ENCODE measurements around the gene TMEM169.

The TMEM169 gene

DNA sequence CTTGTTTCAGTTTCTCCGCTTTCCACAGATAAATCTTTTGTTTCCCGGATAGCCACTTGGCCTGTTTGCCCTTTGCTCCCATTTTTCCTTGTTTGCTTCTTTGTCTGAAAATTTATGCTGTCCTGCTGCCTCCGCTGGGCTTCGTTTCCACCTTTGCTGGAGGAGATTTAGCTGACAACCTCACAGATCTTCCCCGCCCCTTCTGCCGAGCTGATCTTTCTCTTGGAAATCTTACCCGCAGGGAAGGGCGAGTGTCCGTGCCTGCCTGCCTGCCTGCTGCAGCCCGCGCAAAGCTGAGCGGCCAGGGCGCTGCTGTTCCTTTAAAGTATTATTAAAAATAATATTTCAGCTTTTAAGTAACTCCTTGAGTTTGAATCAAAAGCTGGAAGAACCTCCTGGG is 26.0 kb downstream of the TMEM169 start:
- H3K4me2 ChIP-seq (ENCODE audit: low read length), result peak overlapping the region; percentile 51
- peaks cover 12% of the 10 kb centered on the region for H3K79me2 ChIP-seq
- peaks cover 8% of the 10 kb centered on the region for H3K4me1 ChIP-seq
- peak overlapping the region; percentile 68 for H3K27ac ChIP-seq
- TF ChIP-seq, protein P1, sequence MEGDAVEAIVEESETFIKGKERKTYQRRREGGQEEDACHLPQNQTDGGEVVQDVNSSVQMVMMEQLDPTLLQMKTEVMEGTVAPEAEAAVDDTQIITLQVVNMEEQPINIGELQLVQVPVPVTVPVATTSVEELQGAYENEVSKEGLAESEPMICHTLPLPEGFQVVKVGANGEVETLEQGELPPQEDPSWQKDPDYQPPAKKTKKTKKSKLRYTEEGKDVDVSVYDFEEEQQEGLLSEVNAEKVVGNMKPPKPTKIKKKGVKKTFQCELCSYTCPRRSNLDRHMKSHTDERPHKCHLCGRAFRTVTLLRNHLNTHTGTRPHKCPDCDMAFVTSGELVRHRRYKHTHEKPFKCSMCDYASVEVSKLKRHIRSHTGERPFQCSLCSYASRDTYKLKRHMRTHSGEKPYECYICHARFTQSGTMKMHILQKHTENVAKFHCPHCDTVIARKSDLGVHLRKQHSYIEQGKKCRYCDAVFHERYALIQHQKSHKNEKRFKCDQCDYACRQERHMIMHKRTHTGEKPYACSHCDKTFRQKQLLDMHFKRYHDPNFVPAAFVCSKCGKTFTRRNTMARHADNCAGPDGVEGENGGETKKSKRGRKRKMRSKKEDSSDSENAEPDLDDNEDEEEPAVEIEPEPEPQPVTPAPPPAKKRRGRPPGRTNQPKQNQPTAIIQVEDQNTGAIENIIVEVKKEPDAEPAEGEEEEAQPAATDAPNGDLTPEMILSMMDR (IDR thresholded peaks at IDR 0.05), result no peak
- peak overlapping the region; percentile 80 for H2AFZ ChIP-seq
- no peaks in the 10 kb centered on the region for H3K27me3 ChIP-seq (ENCODE audit: control insufficient read depth, insufficient read depth, low read length)
- H3K4me3 ChIP-seq (ENCODE audit: low read depth, low read length), result peak overlapping the region; percentile 14
- H3K9ac ChIP-seq, result no peak overlapping the region
- H3K36me3 ChIP-seq (ENCODE audit: control insufficient read depth, insufficient read depth, low read length), result no peaks in the 10 kb centered on the region
- no peaks in the 10 kb centered on the region for H3K9me3 ChIP-seq (ENCODE audit: control insufficient read depth, low read length)

DNA sequence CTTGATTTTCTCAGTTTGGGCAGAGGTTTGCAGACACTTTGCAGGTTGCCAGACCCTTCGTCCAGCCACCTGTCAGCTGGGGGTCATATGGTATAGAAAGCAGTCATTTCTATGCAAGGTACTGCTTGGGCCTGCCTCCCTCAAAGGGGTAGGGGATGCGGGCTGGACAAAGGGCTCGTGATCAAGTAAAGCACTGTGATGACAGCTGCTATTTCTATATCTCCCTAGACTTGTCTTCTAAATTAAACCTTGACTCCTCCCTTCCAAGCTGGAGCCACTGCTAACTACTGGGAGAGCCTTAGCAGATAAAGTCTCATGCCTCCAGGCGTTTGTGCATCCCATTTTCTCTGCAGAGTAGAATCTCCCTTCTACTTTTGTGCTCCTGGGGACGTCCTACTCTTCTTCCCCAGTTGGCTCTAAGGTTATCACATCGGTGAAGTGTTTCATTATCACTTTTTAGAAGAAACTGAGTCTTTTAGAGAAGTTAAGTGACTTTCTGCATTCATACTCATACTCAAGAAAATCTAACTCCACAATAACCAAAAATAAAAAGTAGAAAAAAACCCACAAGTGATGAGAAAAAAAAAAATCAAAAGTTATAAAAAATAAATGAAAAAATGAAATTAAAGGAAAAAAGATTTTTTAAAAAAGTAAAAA is 26.7 kb downstream of the TMEM169 start:
- Histone ChIP-seq H3K27me3 (ENCODE audit: control insufficient read depth, insufficient read depth, low read length) (no peaks in the 10 kb centered on the region), H3K4me1 (peaks cover 8% of the 10 kb centered on the region), H3K4me3 (ENCODE audit: low read depth, low read length) (peak overlapping the region; percentile 86), H3K4me2 (ENCODE audit: low read length) (peak overlapping the region; percentile 80), H3K79me2 (peaks cover 12% of the 10 kb centered on the region), H3K27ac (peak overlapping the region; percentile 90), H3K9ac (no peak overlapping the region), H3K36me3 (ENCODE audit: control insufficient read depth, insufficient read depth, low read length) (no peaks in the 10 kb centered on the region), H3K9me3 (ENCODE audit: control insufficient read depth, low read length) (no peaks in the 10 kb centered on the region), H2AFZ (peak overlapping the region; percentile 80)
- TF ChIP-seq, protein P1 (IDR thresholded peaks at IDR 0.05), result no peak

DNA sequence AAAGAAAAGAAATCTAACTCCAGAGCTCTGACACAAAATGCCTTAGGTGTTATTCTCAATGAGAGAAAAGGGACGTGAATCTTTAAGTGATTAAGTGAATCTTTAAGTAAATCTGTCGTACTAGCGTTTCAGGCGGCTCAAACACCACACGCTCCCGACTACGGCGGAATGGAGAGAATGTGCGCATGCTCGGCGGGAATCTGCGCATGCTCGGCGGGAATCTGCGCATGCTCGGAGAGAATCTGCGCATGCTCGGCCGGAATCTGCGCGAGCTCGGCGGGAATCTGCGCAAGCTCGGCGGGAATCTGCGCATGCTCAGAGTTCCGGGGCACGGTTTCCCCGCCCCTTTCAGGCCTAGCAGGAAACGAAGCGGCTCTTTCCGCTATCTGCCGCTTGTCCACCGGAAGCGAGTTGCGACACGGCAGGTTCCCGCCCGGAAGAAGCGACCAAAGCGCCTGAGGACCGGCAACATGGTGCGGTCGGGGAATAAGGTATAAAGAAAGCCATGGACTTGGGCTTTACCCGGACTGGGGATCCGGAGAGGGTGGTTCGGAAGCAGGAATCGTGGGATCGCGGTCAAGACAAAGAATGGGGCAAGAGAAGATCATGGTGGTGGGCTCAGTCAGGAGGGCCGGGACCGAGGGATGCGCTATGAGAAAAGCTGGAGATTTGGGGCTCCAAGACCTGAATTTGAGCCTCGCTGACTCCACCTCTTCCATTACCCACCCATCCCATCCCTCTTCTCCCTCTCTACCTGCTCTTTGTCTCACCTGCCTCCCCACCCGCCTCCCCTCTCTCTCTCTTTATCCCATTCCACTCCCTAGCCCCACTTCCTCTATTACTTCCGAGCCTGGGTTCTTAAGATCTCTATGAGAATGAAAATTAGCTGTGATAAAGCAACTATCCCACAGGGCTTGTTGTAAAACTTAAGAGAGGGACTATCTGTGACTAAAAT is 27.5 kb downstream of the TMEM169 start, which contains the start of gene XRCC5:
Gene XRCC5 (plus strand): TSS at position 382 of the 955 bp plus-strand sequence. CDS start 89 bp downstream, at position 471.
- H3K36me3 ChIP-seq (ENCODE audit: control insufficient read depth, insufficient read depth, low read length), result no peaks in the 10 kb centered on the region

DNA sequence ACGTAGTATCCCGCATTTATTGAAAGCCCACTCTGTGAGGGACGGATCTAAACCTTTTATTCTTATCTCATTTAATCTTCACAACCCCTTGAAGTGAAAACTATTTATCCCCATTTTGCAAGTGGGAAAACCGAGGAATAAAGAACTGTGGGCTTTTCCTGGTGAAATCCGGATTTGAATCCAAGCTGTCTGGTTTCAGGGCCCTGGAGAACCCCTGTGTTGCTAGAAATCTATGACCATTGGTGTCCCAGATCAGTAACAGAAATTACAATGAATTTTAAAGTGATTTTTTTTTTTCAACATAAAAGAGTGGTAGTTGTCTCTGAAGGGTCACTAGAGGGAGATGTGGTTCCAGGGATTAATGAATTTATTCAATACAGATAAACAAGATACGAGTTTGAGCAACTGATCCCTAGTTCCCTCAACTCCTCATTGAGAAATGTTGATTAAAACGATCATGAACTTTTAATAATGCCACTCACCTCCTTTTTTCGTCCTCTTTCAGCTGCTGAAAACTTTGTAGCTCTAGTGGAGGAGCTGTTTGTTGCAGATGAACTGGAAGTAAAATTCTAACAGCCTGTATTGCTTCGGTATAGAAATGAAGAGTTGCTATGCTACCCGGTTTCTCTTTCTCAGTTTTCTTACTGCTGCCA is 28.4 kb downstream of the TMEM169 start:
- H3K4me3 ChIP-seq (ENCODE audit: low read depth, low read length), result peak overlapping the region; percentile 86
- TF ChIP-seq, protein P1 (IDR thresholded peaks at IDR 0.05), result peak; percentile 42
- H3K79me2 ChIP-seq, result peaks cover 13% of the 10 kb centered on the region
- peak overlapping the region; percentile 99 for H3K4me2 ChIP-seq (ENCODE audit: low read length)
- peak overlapping the region; percentile 90 for H2AFZ ChIP-seq
- H3K9me3 ChIP-seq (ENCODE audit: control insufficient read depth, low read length), result no peaks in the 10 kb centered on the region
- peak overlapping the region; percentile 95 for H3K9ac ChIP-seq
- peaks cover 8% of the 10 kb centered on the region for H3K4me1 ChIP-seq
- peak overlapping the region; percentile 90 for H3K27ac ChIP-seq
- no peaks in the 10 kb centered on the region for H3K27me3 ChIP-seq (ENCODE audit: control insufficient read depth, insufficient read depth, low read length)
- no peaks in the 10 kb centered on the region for H3K36me3 ChIP-seq (ENCODE audit: control insufficient read depth, insufficient read depth, low read length)

More for the DNA sequence above, 27.5 kb downstream of the TMEM169 start, which contains the start of gene XRCC5:
- no peaks in the 10 kb centered on the region for H3K9me3 ChIP-seq (ENCODE audit: control insufficient read depth, low read length)
- peak within 1 kb of the TSS; percentile 99 for H3K4me2 ChIP-seq (ENCODE audit: low read length)
- H3K9ac ChIP-seq, result peak within 1 kb of the TSS; percentile 95
- H3K79me2 ChIP-seq, result peaks cover 12% of the 10 kb centered on the region
- peak within 1 kb of the TSS; percentile 90 for H2AFZ ChIP-seq
- peak within 1 kb of the TSS; percentile 86 for H3K4me3 ChIP-seq (ENCODE audit: low read depth, low read length)
- peaks cover 8% of the 10 kb centered on the region for H3K4me1 ChIP-seq
- peak within 1 kb of the TSS; percentile 90 for H3K27ac ChIP-seq
- TF ChIP-seq, protein P1 (IDR thresholded peaks at IDR 0.05), result no peak
- no peaks in the 10 kb centered on the region for H3K27me3 ChIP-seq (ENCODE audit: control insufficient read depth, insufficient read depth, low read length)
